Stomach smooth muscle (tissue), 2 donors: Measurements from ENCODE around the gene KRTAP16-1.

Experiments
- H3K27ac ChIP-seq: one replicate; pipeline ENCODE4 v1.7.0; 2013; ENCODE audit warnings: mild to moderate bottlenecking, low read length, inconsistent platforms
- H3K27me3 ChIP-seq, 2 donors: one replicate each; pipeline ENCODE4 v1.7.0; 2013; ENCODE audit warnings: low read length in 2 of 2; ENCODE audit not compliant: insufficient read depth in 2 of 2, control insufficient read depth in 1 of 2
- H3K36me3 ChIP-seq, 2 donors: one replicate each; pipeline ENCODE4 v1.7.0; 2013; ENCODE audit warnings: low read length in 2 of 2; ENCODE audit not compliant: control insufficient read depth in 2 of 2, insufficient read depth in 2 of 2
- H3K4me1 ChIP-seq: one replicate; pipeline ENCODE4 v1.7.0; 2013; ENCODE audit warnings: low read length; ENCODE audit not compliant: control insufficient read depth, insufficient read depth
- H3K4me3 ChIP-seq, 2 donors: one replicate each; pipeline ENCODE4 v1.7.0; 2013; ENCODE audit warnings: low read length in 2 of 2
- H3K9ac ChIP-seq, 2 donors: one replicate each; pipeline ENCODE4 v1.7.0; 2013; ENCODE audit warnings: low read length in 2 of 2, mild to moderate bottlenecking in 1 of 2
- H3K9me3 ChIP-seq, 2 donors: one replicate each; pipeline ENCODE4 v1.7.0; 2013; ENCODE audit warnings: low read length in 2 of 2; ENCODE audit not compliant: control insufficient read depth in 2 of 2
- donor health status: healthy.
- donor health status: Pancreatic carcinoma.

KRTAP16-1 gene

DNA sequence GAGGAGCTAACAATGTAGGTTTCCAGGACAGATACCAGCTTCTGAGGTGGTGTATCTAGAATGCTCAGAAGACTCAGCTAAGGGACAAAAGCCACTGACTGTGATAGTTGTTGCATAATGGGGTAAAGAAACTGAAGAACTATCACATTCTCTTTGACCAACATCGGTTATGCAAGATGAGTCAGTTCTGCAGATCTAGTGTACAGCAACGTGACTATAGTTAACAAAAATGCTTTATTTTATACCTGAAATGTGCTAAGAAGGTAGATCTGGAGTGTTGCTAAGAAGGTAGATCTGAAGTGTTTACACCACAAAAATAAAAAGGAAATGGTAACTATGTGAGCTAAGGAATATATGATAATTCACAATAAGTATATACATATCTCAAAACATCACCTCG is 41.4 kb downstream of the KRTAP16-1 start:
- no peak overlapping the region for H3K4me3 ChIP-seq
- no peaks in the 10 kb centered on the region for H3K9me3 ChIP-seq
- no peaks in the 10 kb centered on the region for H3K4me1 ChIP-seq
- no peaks in the 10 kb centered on the region for H3K36me3 ChIP-seq
- no peaks in the 10 kb centered on the region for H3K27me3 ChIP-seq
- no peak overlapping the region for H3K27ac ChIP-seq
- no peak overlapping the region for H3K9ac ChIP-seq

DNA sequence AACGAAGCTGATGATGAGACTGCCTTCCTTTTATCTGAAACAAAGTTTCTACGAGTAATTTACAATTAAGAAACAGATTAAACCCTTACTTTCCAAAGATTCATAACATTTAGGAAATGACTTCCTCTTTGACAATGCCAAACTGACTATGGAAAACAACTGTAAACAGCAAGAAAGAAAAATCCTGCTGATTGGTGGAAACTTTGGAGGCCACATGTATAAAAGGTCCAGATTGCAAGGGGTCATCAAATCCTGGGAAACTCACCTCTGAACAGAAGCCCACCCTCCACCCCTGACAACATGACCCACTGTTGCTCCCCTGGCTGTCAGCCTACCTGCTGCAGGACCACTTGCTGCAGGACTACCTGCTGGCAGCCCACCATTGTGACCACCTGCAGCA is 44.0 kb downstream of the KRTAP16-1 start, which contains the start of gene KRTAP9-6:
Gene KRTAP9-6 (plus strand): TSS at position 301 of the 400 bp plus-strand sequence. CDS start 0 bp downstream, at position 301.
- no peaks in the 10 kb centered on the region for H3K27me3 ChIP-seq
- no peaks in the 10 kb centered on the region for H3K36me3 ChIP-seq
- H3K9ac ChIP-seq: no peak within 1 kb of the TSS
- H3K27ac ChIP-seq: no peak within 1 kb of the TSS
- no peak within 1 kb of the TSS for H3K4me3 ChIP-seq
- H3K9me3 ChIP-seq: no peaks in the 10 kb centered on the region
- H3K4me1 ChIP-seq: no peaks in the 10 kb centered on the region

DNA sequence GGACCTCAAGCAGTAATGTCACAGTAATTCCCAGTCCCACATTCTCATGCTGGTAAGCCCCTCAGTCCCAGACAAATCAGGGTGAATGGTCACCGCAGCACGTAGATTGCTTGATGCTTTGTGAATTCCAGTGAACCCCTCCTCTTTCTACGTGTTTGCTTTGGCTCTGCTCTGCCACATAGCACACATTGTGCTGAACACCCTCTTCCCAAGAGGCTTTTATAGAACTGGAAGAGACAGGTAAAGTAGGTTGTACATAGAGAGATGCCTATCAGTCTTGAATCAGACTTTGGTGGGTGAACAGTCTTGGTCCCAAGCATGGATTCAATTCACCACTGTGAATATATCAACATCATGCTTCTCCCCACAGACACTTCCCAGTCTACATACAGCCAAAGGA is 44.5 kb downstream of the KRTAP16-1 start:
- H3K27me3 ChIP-seq: no peaks in the 10 kb centered on the region
- no peak overlapping the region for H3K27ac ChIP-seq
- no peaks in the 10 kb centered on the region for H3K4me1 ChIP-seq
- no peaks in the 10 kb centered on the region for H3K9me3 ChIP-seq
- no peak overlapping the region for H3K4me3 ChIP-seq
- H3K9ac ChIP-seq: no peak overlapping the region
- no peaks in the 10 kb centered on the region for H3K36me3 ChIP-seq

DNA sequence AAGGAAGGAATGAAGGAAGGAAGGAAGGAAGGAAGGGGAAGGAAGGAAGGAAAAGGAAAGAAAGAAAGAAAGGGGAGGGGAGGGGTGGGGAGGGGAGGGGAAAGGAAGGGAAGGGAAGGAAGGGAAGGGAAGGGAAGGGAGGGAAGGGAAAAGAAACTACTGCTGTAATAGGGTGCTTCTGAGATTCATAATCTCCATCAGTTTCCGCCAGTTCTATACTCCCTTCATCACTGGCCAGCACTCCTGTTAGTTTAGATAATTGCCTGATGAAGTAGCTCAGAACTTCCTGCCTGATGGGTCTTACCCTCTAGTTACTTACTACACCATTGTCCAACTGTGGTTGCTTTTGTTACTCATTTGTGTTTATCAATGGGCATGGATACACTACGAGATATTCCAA is 45.9 kb downstream of the KRTAP16-1 start:
- Histone ChIP-seq H3K4me3 (no peak overlapping the region), H3K4me1 (no peaks in the 10 kb centered on the region), H3K36me3 (no peaks in the 10 kb centered on the region), H3K27me3 (no peaks in the 10 kb centered on the region), H3K9me3 (no peaks in the 10 kb centered on the region), H3K27ac (no peak overlapping the region), H3K9ac (no peak overlapping the region)

DNA sequence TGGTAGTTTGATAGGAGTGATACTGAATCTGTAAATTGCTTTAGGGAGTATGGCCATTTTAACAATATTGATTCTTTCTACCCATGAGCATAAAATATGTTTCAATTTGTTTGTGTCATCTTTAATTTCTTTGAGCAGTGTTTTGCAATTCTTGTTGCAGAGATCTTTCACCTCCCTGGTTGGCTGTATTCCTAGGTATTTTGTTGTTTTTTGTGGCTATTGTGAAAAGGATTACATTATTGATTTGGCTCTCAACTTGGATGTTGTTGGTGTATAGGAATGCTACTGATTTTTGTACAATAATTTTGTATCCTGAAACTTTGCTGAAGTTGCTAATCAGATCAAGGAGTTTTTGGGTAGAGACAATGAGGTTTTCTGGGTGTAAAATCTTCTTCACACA is 50.7 kb downstream of the KRTAP16-1 start:
- no peak overlapping the region for H3K4me3 ChIP-seq
- H3K9me3 ChIP-seq: no peaks in the 10 kb centered on the region
- no peak overlapping the region for H3K27ac ChIP-seq
- no peaks in the 10 kb centered on the region for H3K4me1 ChIP-seq
- no peak overlapping the region for H3K9ac ChIP-seq
- no peaks in the 10 kb centered on the region for H3K36me3 ChIP-seq
- H3K27me3 ChIP-seq: peaks cover 2 to 3% of the 10 kb centered on the region in 2 donors
